NCI-H345 treated with DMSO at 0.1 percent for 48 hours (cell line): Measurements from ENCODE around the gene PRIMPOL.
A peak's percentile ranks its signal among the peaks of the same experiment; 100 is the strongest.
"Not testable (repeated sequence)": the region's sequence is repeated elsewhere in the genome, so short reads cannot be mapped to it uniquely, and the experiment has no call there.

Experiments used
- DNase-seq: peaks from one replicate; lab custom pipeline; 2025; ENCODE audit not compliant: unreplicated experiment; lab: John Stamatoyannopoulos, UW

PRIMPOL gene

GRCh38 chr4:184649026-184649970, at the start of gene PRIMPOL, which contains the start of gene CASP3:
Gene PRIMPOL, plus strand, starts transcription at chr4:184649738. Its CDS starts 7,403 bp downstream, at chr4:184657141.
Gene CASP3, minus strand, starts transcription at chr4:184649447. Its CDS starts 10,994 bp downstream, at chr4:184638453.
- peak; percentile 87 for DNase-seq

GRCh38 chr4:184600982-184601381, 48.6 kb upstream of the PRIMPOL start:
- DNase-seq = not testable (repeated sequence)

GRCh38 chr4:184602857-184603256, 46.7 kb upstream of the PRIMPOL start:
- DNase-seq = not testable (repeated sequence)

GRCh38 chr4:184607429-184607828, 42.1 kb upstream of the PRIMPOL start:
- DNase-seq = not testable (repeated sequence)

GRCh38 chr4:184612074-184612473, 37.5 kb upstream of the PRIMPOL start:
- no peak for DNase-seq

GRCh38 chr4:184613405-184613804, 36.1 kb upstream of the PRIMPOL start:
- no peak for DNase-seq

- no peak for DNase-seq
These were observed 35.0 kb upstream of the PRIMPOL start for GRCh38 chr4:184614509-184614908.

- DNase-seq = not testable (repeated sequence)
These were observed 33.4 kb upstream of the PRIMPOL start for GRCh38 chr4:184616168-184616567.

GRCh38 chr4:184616633-184617551, 32.6 kb upstream of the PRIMPOL start:
- DNase-seq = no peak

- DNase-seq = no peak
These were observed 31.8 kb upstream of the PRIMPOL start for GRCh38 chr4:184617600-184618196.

- no peak for DNase-seq
These were observed 29.2 kb upstream of the PRIMPOL start for GRCh38 chr4:184620212-184620867.

- DNase-seq = no peak
These were observed 28.0 kb upstream of the PRIMPOL start for GRCh38 chr4:184621518-184621917.

- not testable (repeated sequence) for DNase-seq
These were observed 25.0 kb upstream of the PRIMPOL start for GRCh38 chr4:184624504-184624903.

- no peak for DNase-seq
These were observed 24.5 kb upstream of the PRIMPOL start for GRCh38 chr4:184624972-184625554.

GRCh38 chr4:184625783-184626596, 23.5 kb upstream of the PRIMPOL start:
- DNase-seq = not testable (repeated sequence)

- DNase-seq = no peak
These were observed 21.4 kb upstream of the PRIMPOL start for GRCh38 chr4:184628103-184628502.

GRCh38 chr4:184632842-184633241, 16.7 kb upstream of the PRIMPOL start:
- DNase-seq = no peak

GRCh38 chr4:184635381-184635780, 14.2 kb upstream of the PRIMPOL start:
- no peak for DNase-seq

GRCh38 chr4:184636144-184636543, 13.4 kb upstream of the PRIMPOL start:
- no peak for DNase-seq
